H1 (cell line): ENCODE results near the gene NDUFB10. TPM values are rescaled to one million over a fixed set of nuclear protein-coding genes. Genes with fewer than 3 reads are reported as not detected.

Experiments
- CTCF ChIA-PET: fragments of 300-600 bp; sonication (Branson Sonifier 250); formaldehyde crosslinking; loops from one replicate; lab custom pipeline; 2021; ENCODE audit not compliant: partially characterized antibody; lab: Charles Lee
- POLR2A ChIA-PET: fragments of 300-600 bp; sonication (Branson Sonifier 250); formaldehyde crosslinking; loops from one replicate; lab custom pipeline; 2021; ENCODE audit warnings: inconsistent platforms; ENCODE audit not compliant: partially characterized antibody; lab: Charles Lee
- DNase-seq, 2 experiments: peaks; one replicate each; pipeline versions ENCODE4 v3.0.0 to v3.0.0-alpha.2; 2010 to 2022; ENCODE audit warnings: low spot score in 2 of 2, low read depth in 1 of 2, mixed read lengths in 1 of 2
- FAIRE-seq: peaks from 2 replicates; lab custom pipeline; 2011; peaks lifted over from hg19 to GRCh38; lab: Jason Lieb, UNC
- H2AFZ ChIP-seq: 2 replicates; pipeline ENCODE4 v1.8.1; 2012; ENCODE audit warnings: low read length, inconsistent platforms
- H2AK5ac ChIP-seq: 2 replicates; pipeline ENCODE4 v1.6.1; 2013; ENCODE audit warnings: low read depth, low read length
- H2BK120ac ChIP-seq: replicated peaks from 2 replicates; pipeline ENCODE3; 2013; ENCODE audit warnings: low read depth, low read length, inconsistent platforms
- H2BK12ac ChIP-seq: 2 replicates; pipeline ENCODE4 v1.6.1; 2013; ENCODE audit warnings: low read depth, low read length
- H2BK15ac ChIP-seq: 2 replicates; pipeline ENCODE4 v1.6.1; 2013; ENCODE audit warnings: low read length
- H2BK20ac ChIP-seq: 2 replicates; pipeline ENCODE4 v1.6.1; 2013; ENCODE audit warnings: low read length
- H2BK5ac ChIP-seq: 2 replicates; pipeline ENCODE4 v1.6.1; 2013; ENCODE audit warnings: low read depth, low read length
- H3K14ac ChIP-seq: 2 replicates; pipeline ENCODE4 v1.6.1; 2013; ENCODE audit warnings: inconsistent platforms; ENCODE audit not compliant: insufficient read length
- H3K18ac ChIP-seq: 2 replicates; pipeline ENCODE4 v1.6.1; 2013; ENCODE audit warnings: low read length; ENCODE audit errors: extremely low read depth
- H3K23ac ChIP-seq: 2 replicates; pipeline ENCODE4 v1.6.1; 2013; ENCODE audit warnings: inconsistent platforms; ENCODE audit not compliant: insufficient read length
- H3K23me2 ChIP-seq: 2 replicates; pipeline ENCODE4 v1.6.1; 2013; ENCODE audit warnings: low read depth, low read length
- H3K27ac ChIP-seq: 2 replicates; pipeline ENCODE4 v1.6.1; 2011; ENCODE audit warnings: low read depth, low read length, inconsistent platforms
- H3K27me3 ChIP-seq, 4 experiments: replicated peaks in 1 of 4; 1 replicate in 1 of 4; 2 replicates in 3 of 4; pipeline versions ENCODE4 v1.6.1 to v1.8.1; 2011 to 2013; ENCODE audit warnings: low read length in 3 of 4, mild to moderate bottlenecking in 3 of 4, inconsistent platforms in 2 of 4, mixed read lengths in 2 of 4, moderate library complexity in 1 of 4; ENCODE audit not compliant: control insufficient read depth in 3 of 4, insufficient read depth in 3 of 4; ENCODE audit errors: extremely low read depth in 1 of 4
- H3K36me3 ChIP-seq, 4 experiments: 2 replicates each; pipeline versions ENCODE4 v1.6.1 to v1.8.1; 2011 to 2013; ENCODE audit warnings: mild to moderate bottlenecking in 4 of 4, low read length in 3 of 4, moderate library complexity in 2 of 4, control low read depth in 1 of 4, inconsistent platforms in 1 of 4; ENCODE audit not compliant: insufficient read depth in 4 of 4, control insufficient read depth in 2 of 4
- H3K4ac ChIP-seq: replicated peaks from 2 replicates; pipeline ENCODE3; 2013; ENCODE audit warnings: low read length, low read depth, mixed read lengths, inconsistent platforms; ENCODE audit not compliant: insufficient read length
- H3K4me1 ChIP-seq, 4 experiments: replicated peaks in 1 of 4; 1 replicate in 1 of 4; 2 replicates in 3 of 4; pipeline versions ENCODE4 v1.6.1 to v1.8.1; 2011 to 2013; ENCODE audit warnings: low read length in 3 of 4, inconsistent platforms in 2 of 4, mixed read lengths in 1 of 4; ENCODE audit not compliant: insufficient read depth in 4 of 4, control insufficient read depth in 3 of 4
- H3K4me2 ChIP-seq, 2 experiments: 2 replicates each; pipeline versions ENCODE4 v1.6.1 to v1.8.1; 2011 to 2013; ENCODE audit warnings: low read depth in 2 of 2, low read length in 2 of 2, control low read depth in 1 of 2, inconsistent platforms in 1 of 2, mild to moderate bottlenecking in 1 of 2; ENCODE audit not compliant: insufficient read depth in 1 of 2
- H3K4me3 ChIP-seq, 4 experiments: fragments of 200-600, 300-600 bp in 1 of 4; sonication (generic), shearing (Covaris generic), sonication (Bioruptor Twin) in 1 of 4; 2 replicates each; pipeline versions ENCODE4 v1.5.1 to v1.8.1; 2011 to 2016; ENCODE audit warnings: low read length in 4 of 4, low read depth in 3 of 4, control low read depth in 2 of 4, inconsistent platforms in 2 of 4, mild to moderate bottlenecking in 2 of 4, mixed read lengths in 1 of 4, moderate library complexity in 1 of 4; ENCODE audit not compliant: insufficient read depth in 2 of 4; ENCODE audit errors: extremely low read depth in 1 of 4
- H3K56ac ChIP-seq: replicated peaks from 2 replicates; pipeline ENCODE3; 2013; ENCODE audit warnings: low read depth, mild to moderate bottlenecking, mixed read lengths, low read length, inconsistent platforms; ENCODE audit not compliant: insufficient read length
- H3K79me1 ChIP-seq: 2 replicates; pipeline ENCODE4 v1.6.1; 2013; ENCODE audit warnings: low read depth, low read length, control low read depth
- H3K79me2 ChIP-seq, 2 experiments: 2 replicates each; pipeline versions ENCODE4 v1.6.1 to v1.8.1; 2012 to 2013; ENCODE audit warnings: low read length in 2 of 2, mild to moderate bottlenecking in 2 of 2, inconsistent platforms in 1 of 2; ENCODE audit not compliant: insufficient read depth in 2 of 2, control insufficient read depth in 1 of 2
- H3K9ac ChIP-seq, 4 experiments: replicated peaks in 1 of 4; 1 replicate in 1 of 4; 2 replicates in 3 of 4; pipeline versions ENCODE4 v1.6.1 to v1.8.1; 2011 to 2013; ENCODE audit warnings: low read depth in 3 of 4, low read length in 3 of 4, control low read depth in 2 of 4, mild to moderate bottlenecking in 2 of 4, moderate library complexity in 2 of 4, inconsistent platforms in 1 of 4; ENCODE audit errors: extremely low read depth in 1 of 4
- H3K9me3 ChIP-seq, 2 experiments: 2 replicates each; pipeline versions ENCODE4 v1.6.1 to v1.8.1; 2012 to 2013; ENCODE audit warnings: mild to moderate bottlenecking in 2 of 2, moderate library complexity in 2 of 2, control low read depth in 1 of 2, inconsistent platforms in 1 of 2, low read depth in 1 of 2, low read length in 1 of 2, mixed read lengths in 1 of 2; ENCODE audit not compliant: insufficient read depth in 2 of 2
- H4K20me1 ChIP-seq, 2 experiments: replicated peaks in 1 of 2; 2 replicates each; pipeline versions ENCODE3 to v1.8.1; 2011 to 2013; ENCODE audit warnings: inconsistent platforms in 2 of 2, low read length in 2 of 2, mild to moderate bottlenecking in 1 of 2; ENCODE audit not compliant: insufficient read depth in 2 of 2, control insufficient read depth in 1 of 2
- H4K5ac ChIP-seq: 2 replicates; pipeline ENCODE4 v1.6.1; 2013; ENCODE audit warnings: low read length, low read depth, mixed read lengths, inconsistent platforms; ENCODE audit not compliant: insufficient read length
- H4K8ac ChIP-seq: 2 replicates; pipeline ENCODE4 v1.8.0; 2013; ENCODE audit warnings: mild to moderate bottlenecking, moderate library complexity, low read length, inconsistent platforms; ENCODE audit not compliant: insufficient read depth; ENCODE audit errors: extremely low read depth
- H4K91ac ChIP-seq: replicated peaks from 2 replicates; pipeline ENCODE3; 2013; ENCODE audit warnings: low read length, mixed read lengths, inconsistent platforms; ENCODE audit not compliant: insufficient read length
- CBX8 ChIP-seq: fragments of 300-800, 300-1000 bp; sonication (generic); IDR thresholded peaks from 2 replicates; pipeline ENCODE4 v1.7.1; 2016; ENCODE audit warnings: low read depth, low read length, borderline replicate concordance
- EZH2 ChIP-seq: fragments of 200-600 bp; sonication (generic); IDR thresholded peaks from 2 replicates; pipeline ENCODE4 v1.7.1; 2012; ENCODE audit warnings: low read depth, mild to moderate bottlenecking, moderate library complexity, low read length, inconsistent platforms; ENCODE audit not compliant: severe bottlenecking
- FOSL1 ChIP-seq: IDR thresholded peaks from 2 replicates; pipeline ENCODE4 v1.6.1; 2011; ENCODE audit warnings: mild to moderate bottlenecking, low read depth, low read length, moderate library complexity; ENCODE audit not compliant: insufficient read depth
- KDM1A ChIP-seq: fragments of 200-600, 300-600 bp; sonication (generic); IDR thresholded peaks from 2 replicates; pipeline ENCODE4 v1.7.1; 2016; ENCODE audit warnings: mild to moderate bottlenecking, low read length, borderline replicate concordance
- SP1 ChIP-seq: IDR thresholded peaks from 2 replicates; pipeline ENCODE4 v1.6.1; 2011; ENCODE audit warnings: low read depth, low read length
- TCF12 ChIP-seq: IDR thresholded peaks from 2 replicates; pipeline ENCODE4 v1.6.1; 2011; ENCODE audit warnings: low read depth, mild to moderate bottlenecking, low read length
- WGBS, 2 experiments: shearing (Covaris generic) in 1 of 2; methylation state at CpG; one replicate each; pipeline versions ENCODE4 v1.1.6 to v1.1.7; 2013 to 2015; ENCODE audit warnings: low lambda C conversion rate in 2 of 2, mixed read lengths in 2 of 2, inconsistent platforms in 1 of 2, low coverage in 1 of 2, missing lambda C conversion rate in 1 of 2; ENCODE audit not compliant: insufficient replicate concordance in 2 of 2, insufficient coverage in 1 of 2, insufficient read length in 1 of 2; ENCODE audit errors: extremely low coverage in 1 of 2, missing lambda C conversion rate in 1 of 2; 5-methylcytosine and 5-hydroxymethylcytosine counted together
- polyA plus RNA-seq, 7 experiments: library from polyadenylated mRNA; depleted of rRNA in 3 of 7; stranded (reverse) in 5 of 7; unstranded in 2 of 7; fragments of >200 nt in 5 of 7; fragments of 200-250 nt in 2 of 7; gene quantifications; 1 replicate in 5 of 7; 2 replicates in 1 of 7; 4 replicates in 1 of 7; pipeline versions ENCODE4 v1.2.1 to v1.2.3, GENCODE V29; 2011 to 2013; ENCODE audit warnings: missing spikeins in 2 of 7, mixed read lengths in 2 of 7
- total RNA-seq: library from RNA; stranded (reverse); fragmentation: NEBNext Ultra II Directional; extraction: Animal tissue kit (Norgen Biotek cat#: 25700); gene quantifications from 2 replicates; pipeline ENCODE4 v1.2.1, GENCODE V29; 2021

Gene NDUFB10
- total and polyA plus RNA-seq, 2 of the 8 experiments (the other 6 are each of a cell fraction or from before 2014, with no cell fraction given) = 183 to 194 TPM

DNA sequence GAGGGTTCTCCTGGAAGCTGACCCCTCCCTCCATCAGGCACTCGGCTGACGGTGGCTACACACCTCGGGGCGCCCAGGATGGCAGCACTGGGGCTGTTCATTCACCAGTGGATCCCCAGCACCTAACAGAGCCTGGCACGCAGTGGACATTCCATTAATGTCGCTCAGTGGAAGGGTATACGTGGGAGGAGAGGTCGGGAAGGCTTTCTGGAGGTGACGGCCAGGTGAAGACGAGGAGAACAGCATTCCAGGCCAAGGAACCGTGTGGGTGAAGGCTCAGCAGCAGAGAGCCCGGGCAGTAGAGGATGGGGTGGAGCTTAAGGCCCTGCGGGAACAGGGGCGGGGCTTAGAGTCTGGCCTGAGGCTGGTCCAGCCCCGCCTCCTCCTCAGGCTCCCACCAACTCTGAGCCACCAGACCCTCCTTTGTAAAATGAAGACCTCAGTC, 38.6 kb upstream of the NDUFB10 start:
- Histone ChIP-seq H2BK5ac (0 out of 2 replicates have a peak overlapping the region, but pooled peaks have one; percentile 26), H3K4me1 (peaks cover 4 to 38% (median 23%) of the 10 kb centered on the region in 4 experiments), H4K20me1 (peaks cover 4 to 9% of the 10 kb centered on the region in 2 experiments), H3K23me2 (peaks cover 9% of the 10 kb centered on the region; the same call in 1 of the 2 replicates), H2BK120ac (no peak overlapping the region), H3K36me3 (peaks cover 0 to 7% (median 0%) of the 10 kb centered on the region in 4 experiments; a peak in 1 of 8 replicates), H3K27me3 (peaks cover 39 to 84% (median 68%) of the 10 kb centered on the region in 4 experiments), H3K27ac (no peak overlapping the region)
- TF ChIP-seq SP1 = peak; percentile 38; the same call in 1 of the 2 replicates
- 0 out of 2 replicates have a peak, but pooled peaks have one; percentile 72 for TF ChIP-seq FOSL1
- peak; percentile 17 for TF ChIP-seq EZH2
- no peak for TF ChIP-seq CBX8
- peak; percentile 67; the same call in 1 of the 2 replicates for TF ChIP-seq KDM1A
- TF ChIP-seq TCF12 = no peak
- TF ChIP-seq, all 59 proteins: peak for 4
- Histone ChIP-seq H3K4me3 (peak overlapping the region in 1 of 4 experiments; percentile 20; a peak in 1 of 8 replicates), H3K4ac (no peak overlapping the region), H3K9ac (no peak overlapping the region), H3K23ac (no peak overlapping the region), H3K9me3 (no peaks in the 10 kb centered on the region), H2BK20ac (0 out of 2 replicates have a peak overlapping the region, but pooled peaks have one; percentile 4), H3K18ac (no peak overlapping the region), H2AK5ac (no peak overlapping the region), H2BK15ac (peak overlapping the region; percentile 98; the same call in 1 of the 2 replicates), H4K8ac (no peak overlapping the region), H3K79me1 (no peaks in the 10 kb centered on the region), H3K56ac (no peak overlapping the region), H2AFZ (no peak overlapping the region), H2BK12ac (peak overlapping the region; percentile 30; the same call in 1 of the 2 replicates), H4K91ac (no peak overlapping the region), H3K4me2 (peak overlapping the region; percentile 56 to 57), H3K14ac (no peak overlapping the region), H3K79me2 (no peaks in the 10 kb centered on the region), H4K5ac (no peak overlapping the region)
- ChIA-PET CTCF (interaction anchor here (0.7 to 2.2 kb wide), 7 partner anchors 8 to 97 kb away, joined by 3 to 9 read pairs (median 4); no protein-coding TSS in a partner anchor), POLR2A (interaction anchor here (1.0 to 1.8 kb wide), 6 partner anchors 12 to 234 kb away, joined by 3 to 8 read pairs (median 3); partner anchors contain the start of gene RPS2)
- FAIRE-seq (peak; percentile 82), DNase-seq (peak in 1 of 2 experiments; percentile 78)
- WGBS, 2 experiments = 15% methylated on average over 15 of the region's 15 CpGs; no CpG with 5 or more reads in 1 of the 2 experiments
